ENCODE results near the gene CCDC183.
A peak's percentile ranks its signal among the peaks of the same experiment; 100 is the strongest.

GRCh38 chr9:136784249-136784996 lies 11.7 kb upstream of the CCDC183 start:
- TF ChIP-seq CTCF (IDR thresholded peaks at IDR 0.05), result peak in 1 of 2 donors; percentile 62
- no peak for TF ChIP-seq POLR2AphosphoS5 (IDR thresholded peaks at IDR 0.05)
- TF ChIP-seq EP300 (IDR thresholded peaks at IDR 0.05), result no peak
- TF ChIP-seq POLR2A (IDR thresholded peaks at IDR 0.05), result no peak

All from suprapubic skin (tissue), 4 donors.